SU-DHL-6 (cell line): ENCODE measurements around the gene SLPI.

Source experiments
- H2AFZ ChIP-seq: fragments of 200-600 bp; sonication (generic); 2 replicates; pipeline ENCODE4 v1.6.1; 2014; ENCODE audit warnings: low read depth, mild to moderate bottlenecking, moderate library complexity, mixed read lengths, antibody characterized with exemption, low read length; ENCODE audit not compliant: severe bottlenecking
- H3F3A ChIP-seq: fragments of 200-600 bp; shearing (Covaris generic); 2 replicates; pipeline ENCODE4 v1.6.0; 2016; ENCODE audit warnings: antibody characterized with exemption, mild to moderate bottlenecking; ENCODE audit not compliant: insufficient read depth
- H3K27ac ChIP-seq: fragments of 200-600 bp; sonication (generic); 2 replicates; pipeline ENCODE4 v1.5.1; 2016; ENCODE audit warnings: low read depth, mild to moderate bottlenecking, low read length, moderate library complexity, mixed read lengths
- H3K27me3 ChIP-seq: fragments of 200-600 bp; sonication (generic), shearing (Covaris generic); 2 replicates; pipeline ENCODE4 v1.6.0; 2014; ENCODE audit warnings: mild to moderate bottlenecking, low read length
- H3K36me3 ChIP-seq: fragments of 200-600 bp; sonication (generic); 2 replicates; pipeline ENCODE4 v1.6.1; 2014; ENCODE audit warnings: mild to moderate bottlenecking, low read length, mixed read lengths
- H3K4me2 ChIP-seq: fragments of 300-600, 200-600 bp; shearing (Covaris generic), sonication (generic); 2 replicates; pipeline ENCODE4 v1.6.0; 2014; ENCODE audit warnings: low read length, low read depth, mild to moderate bottlenecking; ENCODE audit not compliant: poor library complexity, severe bottlenecking
- H3K4me3 ChIP-seq: fragments of 200-600 bp; sonication (generic); 2 replicates; pipeline ENCODE4 v1.5.1; 2014; ENCODE audit warnings: antibody characterized with exemption, low read length, mild to moderate bottlenecking, mixed read lengths; ENCODE audit not compliant: insufficient read depth, poor library complexity, severe bottlenecking
- H3K79me2 ChIP-seq: fragments of 200-600 bp; sonication (generic); 2 replicates; pipeline ENCODE4 v1.6.1; 2014; ENCODE audit warnings: mild to moderate bottlenecking, low read length, moderate library complexity; ENCODE audit not compliant: insufficient read depth
- H3K9ac ChIP-seq: fragments of 200-600 bp; sonication (generic); 2 replicates; pipeline ENCODE4 v1.7.0; 2014; ENCODE audit warnings: mild to moderate bottlenecking, low read length
- H3K9me2 ChIP-seq: fragments of 200-600 bp; sonication (generic); replicated peaks from 2 replicates; pipeline ENCODE4 v1.6.1; 2014; ENCODE audit warnings: low read length; ENCODE audit not compliant: insufficient read depth
- H3K9me3 ChIP-seq: fragments of 200-600 bp; sonication (generic); 2 replicates; pipeline ENCODE4 v1.6.1; 2014; ENCODE audit warnings: low read length, mixed read lengths; ENCODE audit not compliant: insufficient read depth
- H4K20me1 ChIP-seq: fragments of 200-600 bp; sonication (generic); 2 replicates; pipeline ENCODE4 v1.6.1; 2014; ENCODE audit warnings: low read depth, mild to moderate bottlenecking, antibody characterized with exemption, low read length, moderate library complexity, mixed read lengths
- CTCF ChIP-seq: fragments of 200-600 bp; sonication (generic); IDR thresholded peaks from one replicate; pipeline ENCODE4 v1.5.1; 2017; ENCODE audit warnings: antibody characterized with exemption, mild to moderate bottlenecking, low read length, moderate library complexity; ENCODE audit not compliant: insufficient read depth, poor library complexity, severe bottlenecking
- EZH2phosphoT487 ChIP-seq: fragments of 200-600 bp; sonication (generic), shearing (Covaris generic); conservative IDR thresholded peaks from 2 replicates; pipeline ENCODE4 v1.6.1; 2018; ENCODE audit warnings: mild to moderate bottlenecking, antibody characterized with exemption, low read length, moderate library complexity, mixed read lengths

Gene SLPI

GRCh38 chr20:45266977-45267376, 12.6 kb upstream of the SLPI start:
- H2AFZ ChIP-seq, result no peak overlapping the region
- H3K27me3 ChIP-seq, result 0 out of 2 replicates have a peak, but pooled peaks cover 3% of the 10 kb centered on the region
- H3F3A ChIP-seq, result no peaks in the 10 kb centered on the region
- no peaks in the 10 kb centered on the region for H3K36me3 ChIP-seq
- H3K4me2 ChIP-seq, result no peak overlapping the region
- no peaks in the 10 kb centered on the region for H3K9me2 ChIP-seq
- no peaks in the 10 kb centered on the region for H3K9me3 ChIP-seq
- H3K79me2 ChIP-seq, result no peaks in the 10 kb centered on the region
- H4K20me1 ChIP-seq, result no peaks in the 10 kb centered on the region
- H3K27ac ChIP-seq, result no peak overlapping the region
- H3K9ac ChIP-seq, result no peak overlapping the region
- no peak overlapping the region for H3K4me3 ChIP-seq
- TF ChIP-seq EZH2phosphoT487 (no peak), CTCF (no peak)

GRCh38 chr20:45263556-45264266, 9.3 kb upstream of the SLPI start:
- TF ChIP-seq EZH2phosphoT487 (no peak), CTCF (no peak)
- Histone ChIP-seq H3K27ac (no peak overlapping the region), H3K36me3 (no peaks in the 10 kb centered on the region), H2AFZ (no peak overlapping the region), H3K4me3 (no peak overlapping the region), H3K9me2 (no peaks in the 10 kb centered on the region), H4K20me1 (no peaks in the 10 kb centered on the region), H3K4me2 (no peak overlapping the region), H3K79me2 (no peaks in the 10 kb centered on the region), H3K9ac (no peak overlapping the region), H3F3A (no peaks in the 10 kb centered on the region), H3K27me3 (0 out of 2 replicates have a peak, but pooled peaks cover 3% of the 10 kb centered on the region), H3K9me3 (no peaks in the 10 kb centered on the region)

- Histone ChIP-seq H3K27me3 (0 out of 2 replicates have a peak, but pooled peaks cover 3% of the 10 kb centered on the region), H3K79me2 (no peaks in the 10 kb centered on the region), H4K20me1 (no peaks in the 10 kb centered on the region), H3K9ac (no peak overlapping the region), H3K4me2 (no peak overlapping the region), H3K4me3 (no peak overlapping the region), H3K36me3 (no peaks in the 10 kb centered on the region), H3K9me2 (no peaks in the 10 kb centered on the region), H3K27ac (no peak overlapping the region), H3F3A (no peaks in the 10 kb centered on the region), H2AFZ (no peak overlapping the region), H3K9me3 (no peaks in the 10 kb centered on the region)
- TF ChIP-seq CTCF (no peak), EZH2phosphoT487 (no peak)
Measured at GRCh38 chr20:45258664-45259063, 4.3 kb upstream of the SLPI start.
